Ramos (cell line): Measurements from ENCODE around the gene GMPS.
"Not testable (repeated sequence)": the region's sequence is repeated elsewhere in the genome, so short reads cannot be mapped to it uniquely, and the experiment has no call there.

Experiments
- in situ Hi-C: fragments of 300-500 bp; cut with MboI; formaldehyde crosslinking; loops from one replicate; pipeline ENCODE4 v1.14.3; 2022; ENCODE audit warnings: low sequenced_read_pairs; ENCODE audit not compliant: unreplicated experiment

Gene GMPS

GRCh38 chr3:155870945-155871745, 695 bp downstream of the GMPS start:
- in situ Hi-C loops, result loop anchor here (25.0 kb wide), 2 partner anchors 784 to 1291 kb away; partner anchors contain the start of genes CCNL1 and MME

- in situ Hi-C loops, result loop anchor here (25.0 kb wide), 2 partner anchors 784 to 1291 kb away; partner anchors contain the start of genes CCNL1 and MME
Observed at GRCh38 chr3:155871746-155872158, 1.3 kb downstream of the GMPS start.

- in situ Hi-C loops, result loop anchor here (25.0 kb wide), 2 partner anchors 786 to 1289 kb away; partner anchors contain the start of genes CCNL1 and MME
Observed at GRCh38 chr3:155872904-155873646, 2.6 kb downstream of the GMPS start.

- in situ Hi-C loops, result no loop called here
Observed at GRCh38 chr3:155876037-155876436, 5.6 kb downstream of the GMPS start.

GRCh38 chr3:155876503-155876902, 6.1 kb downstream of the GMPS start:
- in situ Hi-C loops, result no loop called here

GRCh38 chr3:155880286-155880685, 9.8 kb downstream of the GMPS start:
- in situ Hi-C loops, result no loop called here

GRCh38 chr3:155884292-155884691, 13.8 kb downstream of the GMPS start:
- in situ Hi-C loops, result no loop called here

- in situ Hi-C loops, result no loop called here
Observed at GRCh38 chr3:155885292-155885691, 14.8 kb downstream of the GMPS start.

GRCh38 chr3:155886348-155886747, 15.9 kb downstream of the GMPS start:
- in situ Hi-C loops, result not testable (repeated sequence)

GRCh38 chr3:155886915-155887314, 16.5 kb downstream of the GMPS start:
- in situ Hi-C loops, result no loop called here

GRCh38 chr3:155889212-155889611, 18.8 kb downstream of the GMPS start:
- in situ Hi-C loops, result no loop called here

GRCh38 chr3:155889952-155890351, 19.5 kb downstream of the GMPS start:
- in situ Hi-C loops, result no loop called here

- in situ Hi-C loops, result no loop called here
Observed at GRCh38 chr3:155890671-155891190, 20.3 kb downstream of the GMPS start.

GRCh38 chr3:155891321-155891720, 20.9 kb downstream of the GMPS start:
- in situ Hi-C loops, result no loop called here

GRCh38 chr3:155895379-155895900, 25.0 kb downstream of the GMPS start:
- in situ Hi-C loops, result no loop called here

GRCh38 chr3:155906900-155907299, 36.5 kb downstream of the GMPS start:
- in situ Hi-C loops, result no loop called here

- in situ Hi-C loops, result no loop called here
Observed at GRCh38 chr3:155908086-155908485, 37.6 kb downstream of the GMPS start.

- in situ Hi-C loops, result no loop called here
Observed at GRCh38 chr3:155908605-155909004, 38.2 kb downstream of the GMPS start.

- in situ Hi-C loops, result no loop called here
Observed at GRCh38 chr3:155912090-155912489, 41.6 kb downstream of the GMPS start.

GRCh38 chr3:155912579-155913190, 42.2 kb downstream of the GMPS start:
- in situ Hi-C loops, result no loop called here
